Liver (tissue), 9 donors: ENCODE results near the gene CDH15. TPM values are rescaled to one million over a fixed set of nuclear protein-coding genes. Genes with fewer than 3 reads are reported as not detected.

Source experiments
- DNase-seq: peaks from one replicate; pipeline ENCODE4 v3.0.0-alpha.2; 2017; ENCODE audit warnings: low spot score
- H3K27ac ChIP-seq, 2 donors: one replicate each; pipeline ENCODE4 v1.7.0; 2013; ENCODE audit warnings: inconsistent platforms in 2 of 2, low read length in 2 of 2, control low read depth in 1 of 2, low read depth in 1 of 2, mild to moderate bottlenecking in 1 of 2
- H3K27me3 ChIP-seq, 4 donors: one replicate each; pipeline versions ENCODE4 v1.6.1 to v1.7.0; 2013; ENCODE audit warnings: low read length in 3 of 4, inconsistent platforms in 1 of 4, mild to moderate bottlenecking in 1 of 4, moderate library complexity in 1 of 4; ENCODE audit not compliant: control insufficient read depth in 4 of 4, insufficient read depth in 4 of 4
- H3K36me3 ChIP-seq, 4 donors: one replicate each; pipeline versions ENCODE4 v1.6.1 to v1.7.0; 2013; ENCODE audit warnings: low read length in 3 of 4, mild to moderate bottlenecking in 3 of 4, low read depth in 1 of 4, moderate library complexity in 1 of 4; ENCODE audit not compliant: control insufficient read depth in 4 of 4, insufficient read depth in 3 of 4
- H3K4me1 ChIP-seq, 4 donors: one replicate each; pipeline versions ENCODE4 v1.6.1 to v1.7.0; 2013; ENCODE audit warnings: low read length in 3 of 4, mild to moderate bottlenecking in 3 of 4, moderate library complexity in 1 of 4; ENCODE audit not compliant: control insufficient read depth in 4 of 4, insufficient read depth in 4 of 4
- H3K4me3 ChIP-seq, 3 donors: one replicate each; pipeline versions ENCODE4 v1.6.1 to v1.7.0; 2013; ENCODE audit warnings: low read length in 3 of 3, control low read depth in 1 of 3, low read depth in 1 of 3, mild to moderate bottlenecking in 1 of 3
- H3K9ac ChIP-seq, 2 donors: one replicate each; pipeline ENCODE4 v1.7.0; 2013; ENCODE audit warnings: low read length in 2 of 2, mild to moderate bottlenecking in 2 of 2, moderate library complexity in 2 of 2, control low read depth in 1 of 2, low read depth in 1 of 2
- H3K9me3 ChIP-seq, 4 donors: one replicate each; pipeline versions ENCODE4 v1.6.1 to v1.7.0; 2013; ENCODE audit warnings: low read length in 3 of 4; ENCODE audit not compliant: control insufficient read depth in 4 of 4
- EGR1 ChIP-seq, 2 donors: IDR thresholded peaks; 2 replicates each; pipeline ENCODE4 v1.6.1; 2016 to 2018; ENCODE audit warnings: antibody characterized with exemption in 2 of 2, low read depth in 2 of 2
- FOXA1 ChIP-seq: IDR thresholded peaks from 2 replicates; pipeline ENCODE4 v1.6.1; 2016; ENCODE audit warnings: antibody characterized with exemption
- FOXA2 ChIP-seq: IDR thresholded peaks from 2 replicates; pipeline ENCODE4 v1.6.1; 2016; ENCODE audit warnings: antibody characterized with exemption
- GABPA ChIP-seq, 2 donors: IDR thresholded peaks in 1 of 2; conservative IDR thresholded peaks in 1 of 2; 2 replicates each; pipeline ENCODE4 v1.6.1; 2016; ENCODE audit warnings: antibody characterized with exemption in 2 of 2, mild to moderate bottlenecking in 1 of 2, moderate library complexity in 1 of 2
- HNF4A ChIP-seq, 2 donors: conservative IDR thresholded peaks; 2 replicates each; pipeline ENCODE4 v1.6.1; 2016; ENCODE audit warnings: antibody characterized with exemption in 2 of 2, mild to moderate bottlenecking in 2 of 2
- HNF4G ChIP-seq: IDR thresholded peaks from 2 replicates; pipeline ENCODE4 v1.6.1; 2016; ENCODE audit warnings: antibody characterized with exemption
- JUND ChIP-seq, 2 donors: IDR thresholded peaks; 2 replicates each; pipeline ENCODE4 v1.6.1; 2016; ENCODE audit warnings: antibody characterized with exemption in 2 of 2
- NR2F2 ChIP-seq: IDR thresholded peaks from 2 replicates; pipeline ENCODE4 v1.6.1; 2016; ENCODE audit warnings: antibody characterized with exemption
- RAD21 ChIP-seq, 2 donors: IDR thresholded peaks; 2 replicates each; pipeline ENCODE4 v1.6.1; 2016; ENCODE audit warnings: antibody characterized with exemption in 2 of 2, mild to moderate bottlenecking in 2 of 2
- RXRA ChIP-seq, 2 donors: IDR thresholded peaks; 2 replicates each; pipeline ENCODE4 v1.6.1; 2017 to 2018; ENCODE audit warnings: antibody characterized with exemption in 2 of 2, mild to moderate bottlenecking in 1 of 2
- SP1 ChIP-seq: IDR thresholded peaks from 2 replicates; pipeline ENCODE4 v1.6.1; 2018; ENCODE audit warnings: antibody characterized with exemption, mild to moderate bottlenecking
- TAF1 ChIP-seq: conservative IDR thresholded peaks from 2 replicates; pipeline ENCODE4 v1.6.1; 2016; ENCODE audit warnings: antibody characterized with exemption, mild to moderate bottlenecking
- YY1 ChIP-seq: IDR thresholded peaks from 2 replicates; pipeline ENCODE4 v1.6.1; 2016; ENCODE audit warnings: antibody characterized with exemption, mild to moderate bottlenecking
- WGBS: extraction: QIAGEN DNeasy Blood & Tissue Kit; methylation state at CpG from one replicate; pipeline ENCODE4 v1.1.7; 2013; 5-methylcytosine and 5-hydroxymethylcytosine counted together
- polyA plus RNA-seq, 2 donors: library from polyadenylated mRNA; stranded (reverse) in 1 of 2; unstranded in 1 of 2; fragments of 200-250 nt in 1 of 2; fragments of >200 nt in 1 of 2; fragmentation: Nextera tagmentation in 1 of 2; extraction: Ambion mirVana in 1 of 2; gene quantifications; one replicate each; pipeline versions ENCODE4 v1.2.1 to v1.2.3, GENCODE V29; 2013 to 2015
- total RNA-seq, 2 donors: library from RNA; depleted of rRNA; stranded (reverse); fragments of >200 nt; gene quantifications; one replicate each; pipeline ENCODE4 v1.2.3, GENCODE V29; 2014
- TF ChIP-seq, protein P1 (sequence below): IDR thresholded peaks from 2 replicates; pipeline ENCODE4 v1.6.1; 2016; ENCODE audit warnings: antibody characterized with exemption
- TF ChIP-seq, protein P2 (sequence below): IDR thresholded peaks from 2 replicates; pipeline ENCODE4 v1.6.1; 2016; ENCODE audit warnings: antibody characterized with exemption
- TF ChIP-seq, protein P3 (sequence below): IDR thresholded peaks from 2 replicates; pipeline ENCODE4 v1.6.1; 2016; ENCODE audit warnings: antibody characterized with exemption
- TF ChIP-seq, protein P4 (sequence below): IDR thresholded peaks from 2 replicates; pipeline ENCODE4 v1.6.1; 2016; ENCODE audit warnings: antibody characterized with exemption, mild to moderate bottlenecking
- TF ChIP-seq, protein P5 (sequence below): fragments of 150-350 bp; IDR thresholded peaks from 2 replicates; pipeline ENCODE4 v1.5.1; 2017; ENCODE audit warnings: improper control_type of control experiment, low read depth, low read length; ENCODE audit not compliant: missing input control
- donor health status: healthy.
- donor health status: healthy.
- donor health status: healthy.
- donor health status: healthy.
- donor health status: healthy.

Gene CDH15
- total and polyA plus RNA-seq, 4 donors = 0.12 TPM; not detected in 3

DNA sequence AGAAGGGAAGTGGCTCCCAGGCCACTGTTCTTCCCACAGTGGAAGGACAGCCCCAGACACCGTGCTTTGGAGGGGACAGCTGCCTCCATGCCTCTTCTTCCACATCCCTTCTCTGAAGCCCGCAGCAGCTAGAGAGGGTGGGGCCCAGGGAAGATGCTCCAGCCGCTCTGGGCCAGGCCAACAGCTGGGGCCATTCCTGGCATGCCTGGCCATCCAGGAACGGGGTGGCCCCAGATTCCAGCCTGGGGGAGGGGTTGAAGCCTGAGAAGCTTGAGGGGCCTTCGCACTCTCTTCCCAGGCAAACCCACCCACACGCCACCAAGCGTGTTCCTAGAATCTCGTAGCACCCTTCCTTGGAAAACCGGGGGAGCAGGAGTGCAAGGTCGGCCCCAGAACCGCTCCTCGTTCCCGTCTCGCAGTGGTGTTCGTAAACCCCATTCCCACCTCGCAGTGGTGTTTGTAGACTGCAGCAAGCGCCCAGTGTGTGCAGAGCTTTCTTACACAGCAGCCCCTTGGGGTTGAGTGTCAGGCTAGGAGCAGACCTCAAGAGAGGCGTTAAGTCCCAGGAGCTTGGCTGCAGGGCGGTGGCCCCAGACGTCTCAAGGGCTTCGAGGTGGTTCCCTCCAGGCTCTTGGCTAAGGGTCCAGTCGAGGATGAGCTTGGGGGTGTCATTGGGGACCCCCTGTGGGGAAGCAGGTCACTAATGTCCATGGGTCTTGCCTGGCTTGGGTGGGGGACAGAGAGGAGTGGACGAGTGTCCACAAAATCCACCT lies 2.7 kb downstream of the CDH15 start:
- Histone ChIP-seq H3K27ac (no peak overlapping the region), H3K9me3 (no peaks in the 10 kb centered on the region), H3K4me3 (no peak overlapping the region), H3K9ac (no peak overlapping the region), H3K27me3 (no peaks in the 10 kb centered on the region), H3K36me3 (no peaks in the 10 kb centered on the region), H3K4me1 (peaks cover 3 to 8% (median 4%) of the 10 kb centered on the region in 4 donors)
- DNase-seq = no peak
- no peak for TF ChIP-seq SP1
- TF ChIP-seq FOXA2 = no peak
- 78% methylated on average over 23 of the region's 23 CpGs for WGBS

DNA sequence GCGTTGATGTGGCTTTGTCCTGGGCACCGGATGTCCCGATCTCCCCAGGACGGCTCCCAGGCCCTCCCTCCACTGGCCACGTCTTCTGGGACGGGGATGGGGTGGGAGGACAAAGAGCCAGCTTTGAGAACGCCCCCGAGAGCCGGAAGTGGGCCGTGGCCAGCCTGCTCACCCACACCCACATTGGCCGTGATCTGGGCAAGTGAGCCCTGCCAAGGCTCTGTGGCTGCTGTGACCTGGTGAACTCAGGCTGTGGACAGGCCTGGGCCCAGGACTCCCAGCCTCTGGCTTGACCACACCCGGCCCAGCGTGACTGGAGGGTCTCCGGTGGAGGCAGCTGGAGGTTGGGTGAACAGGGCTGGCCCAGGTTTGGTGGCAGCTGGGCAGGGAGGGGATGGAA lies 3.3 kb downstream of the CDH15 start:
- WGBS = 76% methylated on average over 14 of the region's 14 CpGs
- H3K36me3 ChIP-seq = no peaks in the 10 kb centered on the region
- no peaks in the 10 kb centered on the region for H3K27me3 ChIP-seq
- TF ChIP-seq, protein P1, sequence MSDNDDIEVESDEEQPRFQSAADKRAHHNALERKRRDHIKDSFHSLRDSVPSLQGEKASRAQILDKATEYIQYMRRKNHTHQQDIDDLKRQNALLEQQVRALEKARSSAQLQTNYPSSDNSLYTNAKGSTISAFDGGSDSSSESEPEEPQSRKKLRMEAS = no peak
- TF ChIP-seq, protein P2, sequence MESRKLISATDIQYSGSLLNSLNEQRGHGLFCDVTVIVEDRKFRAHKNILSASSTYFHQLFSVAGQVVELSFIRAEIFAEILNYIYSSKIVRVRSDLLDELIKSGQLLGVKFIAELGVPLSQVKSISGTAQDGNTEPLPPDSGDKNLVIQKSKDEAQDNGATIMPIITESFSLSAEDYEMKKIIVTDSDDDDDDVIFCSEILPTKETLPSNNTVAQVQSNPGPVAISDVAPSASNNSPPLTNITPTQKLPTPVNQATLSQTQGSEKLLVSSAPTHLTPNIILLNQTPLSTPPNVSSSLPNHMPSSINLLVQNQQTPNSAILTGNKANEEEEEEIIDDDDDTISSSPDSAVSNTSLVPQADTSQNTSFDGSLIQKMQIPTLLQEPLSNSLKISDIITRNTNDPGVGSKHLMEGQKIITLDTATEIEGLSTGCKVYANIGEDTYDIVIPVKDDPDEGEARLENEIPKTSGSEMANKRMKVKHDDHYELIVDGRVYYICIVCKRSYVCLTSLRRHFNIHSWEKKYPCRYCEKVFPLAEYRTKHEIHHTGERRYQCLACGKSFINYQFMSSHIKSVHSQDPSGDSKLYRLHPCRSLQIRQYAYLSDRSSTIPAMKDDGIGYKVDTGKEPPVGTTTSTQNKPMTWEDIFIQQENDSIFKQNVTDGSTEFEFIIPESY = no peak
- TF ChIP-seq JUND (IDR thresholded peaks at IDR 0.05) (no peak), RXRA (IDR thresholded peaks at IDR 0.05) (no peak), SP1 (no peak), FOXA2 (no peak), YY1 (no peak), TAF1 (no peak), FOXA1 (no peak), HNF4A (conservative IDR thresholded peaks at IDR 0.05) (no peak), NR2F2 (no peak), RAD21 (IDR thresholded peaks at IDR 0.05) (no peak), HNF4G (no peak), GABPA (IDR thresholded peaks at IDR 0.05 in 1 of 2, conservative IDR thresholded peaks at IDR 0.05 in 1 of 2) (no peak), EGR1 (IDR thresholded peaks at IDR 0.05; ENCODE audit: low read depth in 2 of 2) (no peak)
- TF ChIP-seq, protein P3, sequence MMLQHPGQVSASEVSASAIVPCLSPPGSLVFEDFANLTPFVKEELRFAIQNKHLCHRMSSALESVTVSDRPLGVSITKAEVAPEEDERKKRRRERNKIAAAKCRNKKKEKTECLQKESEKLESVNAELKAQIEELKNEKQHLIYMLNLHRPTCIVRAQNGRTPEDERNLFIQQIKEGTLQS = no peak
- TF ChIP-seq, protein P4, sequence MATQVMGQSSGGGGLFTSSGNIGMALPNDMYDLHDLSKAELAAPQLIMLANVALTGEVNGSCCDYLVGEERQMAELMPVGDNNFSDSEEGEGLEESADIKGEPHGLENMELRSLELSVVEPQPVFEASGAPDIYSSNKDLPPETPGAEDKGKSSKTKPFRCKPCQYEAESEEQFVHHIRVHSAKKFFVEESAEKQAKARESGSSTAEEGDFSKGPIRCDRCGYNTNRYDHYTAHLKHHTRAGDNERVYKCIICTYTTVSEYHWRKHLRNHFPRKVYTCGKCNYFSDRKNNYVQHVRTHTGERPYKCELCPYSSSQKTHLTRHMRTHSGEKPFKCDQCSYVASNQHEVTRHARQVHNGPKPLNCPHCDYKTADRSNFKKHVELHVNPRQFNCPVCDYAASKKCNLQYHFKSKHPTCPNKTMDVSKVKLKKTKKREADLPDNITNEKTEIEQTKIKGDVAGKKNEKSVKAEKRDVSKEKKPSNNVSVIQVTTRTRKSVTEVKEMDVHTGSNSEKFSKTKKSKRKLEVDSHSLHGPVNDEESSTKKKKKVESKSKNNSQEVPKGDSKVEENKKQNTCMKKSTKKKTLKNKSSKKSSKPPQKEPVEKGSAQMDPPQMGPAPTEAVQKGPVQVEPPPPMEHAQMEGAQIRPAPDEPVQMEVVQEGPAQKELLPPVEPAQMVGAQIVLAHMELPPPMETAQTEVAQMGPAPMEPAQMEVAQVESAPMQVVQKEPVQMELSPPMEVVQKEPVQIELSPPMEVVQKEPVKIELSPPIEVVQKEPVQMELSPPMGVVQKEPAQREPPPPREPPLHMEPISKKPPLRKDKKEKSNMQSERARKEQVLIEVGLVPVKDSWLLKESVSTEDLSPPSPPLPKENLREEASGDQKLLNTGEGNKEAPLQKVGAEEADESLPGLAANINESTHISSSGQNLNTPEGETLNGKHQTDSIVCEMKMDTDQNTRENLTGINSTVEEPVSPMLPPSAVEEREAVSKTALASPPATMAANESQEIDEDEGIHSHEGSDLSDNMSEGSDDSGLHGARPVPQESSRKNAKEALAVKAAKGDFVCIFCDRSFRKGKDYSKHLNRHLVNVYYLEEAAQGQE = no peak
- TF ChIP-seq, protein P5, sequence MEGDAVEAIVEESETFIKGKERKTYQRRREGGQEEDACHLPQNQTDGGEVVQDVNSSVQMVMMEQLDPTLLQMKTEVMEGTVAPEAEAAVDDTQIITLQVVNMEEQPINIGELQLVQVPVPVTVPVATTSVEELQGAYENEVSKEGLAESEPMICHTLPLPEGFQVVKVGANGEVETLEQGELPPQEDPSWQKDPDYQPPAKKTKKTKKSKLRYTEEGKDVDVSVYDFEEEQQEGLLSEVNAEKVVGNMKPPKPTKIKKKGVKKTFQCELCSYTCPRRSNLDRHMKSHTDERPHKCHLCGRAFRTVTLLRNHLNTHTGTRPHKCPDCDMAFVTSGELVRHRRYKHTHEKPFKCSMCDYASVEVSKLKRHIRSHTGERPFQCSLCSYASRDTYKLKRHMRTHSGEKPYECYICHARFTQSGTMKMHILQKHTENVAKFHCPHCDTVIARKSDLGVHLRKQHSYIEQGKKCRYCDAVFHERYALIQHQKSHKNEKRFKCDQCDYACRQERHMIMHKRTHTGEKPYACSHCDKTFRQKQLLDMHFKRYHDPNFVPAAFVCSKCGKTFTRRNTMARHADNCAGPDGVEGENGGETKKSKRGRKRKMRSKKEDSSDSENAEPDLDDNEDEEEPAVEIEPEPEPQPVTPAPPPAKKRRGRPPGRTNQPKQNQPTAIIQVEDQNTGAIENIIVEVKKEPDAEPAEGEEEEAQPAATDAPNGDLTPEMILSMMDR = no peak
- H3K4me1 ChIP-seq = peaks cover 3 to 8% (median 4%) of the 10 kb centered on the region in 4 donors
- no peak overlapping the region for H3K27ac ChIP-seq
- no peak overlapping the region for H3K4me3 ChIP-seq
- no peak overlapping the region for H3K9ac ChIP-seq
- no peaks in the 10 kb centered on the region for H3K9me3 ChIP-seq
- no peak for DNase-seq
